ENCODE data around the gene SPINK4.

SPINK4 gene

GRCh38 chr9:33229359-33230114, 10.4 kb upstream of the SPINK4 start:
- DNase-seq (ENCODE audit: low spot score), result no peak

- no peak for DNase-seq (ENCODE audit: low spot score)
Observed at GRCh38 chr9:33230756-33231622, 9.0 kb upstream of the SPINK4 start.

- DNase-seq (ENCODE audit: low spot score), result no peak
Observed at GRCh38 chr9:33231623-33231942, 8.4 kb upstream of the SPINK4 start.

- no peak for DNase-seq (ENCODE audit: low spot score)
Observed at GRCh38 chr9:33232815-33233214, 7.2 kb upstream of the SPINK4 start.

GRCh38 chr9:33233626-33234342, 6.2 kb upstream of the SPINK4 start:
- DNase-seq (ENCODE audit: low spot score), result no peak

- DNase-seq (ENCODE audit: low spot score), result no peak
Observed at GRCh38 chr9:33234511-33235467, 5.2 kb upstream of the SPINK4 start.

- no peak for DNase-seq (ENCODE audit: low spot score)
Observed at GRCh38 chr9:33236571-33236970, 3.4 kb upstream of the SPINK4 start.

GRCh38 chr9:33241298-33241697, 1.3 kb downstream of the SPINK4 start:
- no peak for DNase-seq (ENCODE audit: low spot score)

- no peak for DNase-seq (ENCODE audit: low spot score)
Observed at GRCh38 chr9:33242609-33243134, 2.7 kb downstream of the SPINK4 start.

- no peak for DNase-seq (ENCODE audit: low spot score)
Observed at GRCh38 chr9:33244137-33244784, 4.3 kb downstream of the SPINK4 start.

GRCh38 chr9:33245341-33245740, 5.4 kb downstream of the SPINK4 start:
- no peak for DNase-seq (ENCODE audit: low spot score)

- DNase-seq (ENCODE audit: low spot score), result no peak
Observed at GRCh38 chr9:33246269-33246860, 6.4 kb downstream of the SPINK4 start.

GRCh38 chr9:33248606-33249005, 8.6 kb downstream of the SPINK4 start:
- DNase-seq (ENCODE audit: low spot score), result no peak

GRCh38 chr9:33249087-33249658, 9.2 kb downstream of the SPINK4 start:
- no peak for DNase-seq (ENCODE audit: low spot score)

- no peak for DNase-seq (ENCODE audit: low spot score)
Observed at GRCh38 chr9:33249983-33250382, 10.0 kb downstream of the SPINK4 start.

GRCh38 chr9:33250458-33250995, 10.6 kb downstream of the SPINK4 start:
- no peak for DNase-seq (ENCODE audit: low spot score)

- DNase-seq (ENCODE audit: low spot score), result no peak
Observed at GRCh38 chr9:33254211-33254610, 14.2 kb downstream of the SPINK4 start.

GRCh38 chr9:33255014-33255413, 15.0 kb downstream of the SPINK4 start:
- no peak for DNase-seq (ENCODE audit: low spot score)

GRCh38 chr9:33255471-33255870, 15.5 kb downstream of the SPINK4 start:
- DNase-seq (ENCODE audit: low spot score), result no peak

- no peak for DNase-seq (ENCODE audit: low spot score)
Observed at GRCh38 chr9:33256236-33256635, 16.3 kb downstream of the SPINK4 start.

Data from ecto neural progenitor cell (in vitro differentiated cells).